Inferior parietal cortex (tissue), 1 donor: ENCODE data around the gene ALMS1.
"Not testable (repeated sequence)": the region's sequence is repeated elsewhere in the genome, so short reads cannot be mapped to it uniquely, and the experiment has no call there.

Experiments
- DNase-seq: peaks from one replicate; pipeline ENCODE4 v3.0.0-alpha.2; 2016; ENCODE audit errors: extremely low spot score

Gene ALMS1

GRCh38 chr2:73385504-73386341, at the start of gene ALMS1:
Gene ALMS1, plus strand, starts transcription at chr2:73385836. Its CDS starts 33 bp downstream, at chr2:73385869.
- peak; percentile 87 for DNase-seq

- DNase-seq: no peak
These were observed 47.8 kb upstream of the ALMS1 start for GRCh38 chr2:73337828-73338227.

GRCh38 chr2:73339201-73339600, 46.4 kb upstream of the ALMS1 start:
- no peak for DNase-seq

GRCh38 chr2:73341039-73341438, 44.6 kb upstream of the ALMS1 start:
- no peak for DNase-seq

GRCh38 chr2:73343992-73344391, 41.6 kb upstream of the ALMS1 start:
- no peak for DNase-seq

- not testable (repeated sequence) for DNase-seq
These were observed 40.9 kb upstream of the ALMS1 start for GRCh38 chr2:73344747-73345146.

GRCh38 chr2:73350035-73350691, 35.5 kb upstream of the ALMS1 start:
- no peak for DNase-seq

GRCh38 chr2:73356097-73356496, 29.5 kb upstream of the ALMS1 start:
- no peak for DNase-seq

GRCh38 chr2:73359915-73360697, 25.5 kb upstream of the ALMS1 start:
- peak; percentile 34 for DNase-seq

GRCh38 chr2:73366060-73366459, 19.6 kb upstream of the ALMS1 start:
- no peak for DNase-seq

- DNase-seq: no peak
These were observed 16.9 kb upstream of the ALMS1 start for GRCh38 chr2:73368781-73369180.

GRCh38 chr2:73370348-73370747, 15.3 kb upstream of the ALMS1 start:
- DNase-seq: no peak

- DNase-seq: no peak
These were observed 12.3 kb upstream of the ALMS1 start for GRCh38 chr2:73373344-73373743.

GRCh38 chr2:73374269-73374668, 11.4 kb upstream of the ALMS1 start:
- no peak for DNase-seq

- no peak for DNase-seq
These were observed 9.0 kb upstream of the ALMS1 start for GRCh38 chr2:73376681-73377080.

GRCh38 chr2:73383036-73383435, 2.6 kb upstream of the ALMS1 start:
- DNase-seq: no peak

- DNase-seq: peak; percentile 6
These were observed 523 bp upstream of the ALMS1 start for GRCh38 chr2:73385123-73385503.

GRCh38 chr2:73386342-73386868, 769 bp downstream of the ALMS1 start:
- no peak for DNase-seq

GRCh38 chr2:73386894-73387636, 1.4 kb downstream of the ALMS1 start:
- no peak for DNase-seq

- no peak for DNase-seq
These were observed 16.9 kb downstream of the ALMS1 start for GRCh38 chr2:73402386-73403103.

GRCh38 chr2:73403237-73403636, 17.6 kb downstream of the ALMS1 start:
- DNase-seq: no peak
